ENCODE results near the gene SAMSN1. TPM values are rescaled to one million over a fixed set of nuclear protein-coding genes. Genes with fewer than 3 reads are reported as not detected.

The SAMSN1 gene
- total RNA-seq, 4 donors from 2014 or later = 0.29 to 3.0 (median 1.8) TPM

- Histone ChIP-seq H3K9me3 (no peaks in the 10 kb centered on the region), H3K4me3 (no peak overlapping the region), H3K4me1 (no peaks in the 10 kb centered on the region), H3K27me3 (no peaks in the 10 kb centered on the region), H3K36me3 (no peaks in the 10 kb centered on the region), H3K27ac (no peak overlapping the region)
- TF ChIP-seq POLR2A (IDR thresholded peaks at IDR 0.05) = no peak
- TF ChIP-seq, protein P1, sequence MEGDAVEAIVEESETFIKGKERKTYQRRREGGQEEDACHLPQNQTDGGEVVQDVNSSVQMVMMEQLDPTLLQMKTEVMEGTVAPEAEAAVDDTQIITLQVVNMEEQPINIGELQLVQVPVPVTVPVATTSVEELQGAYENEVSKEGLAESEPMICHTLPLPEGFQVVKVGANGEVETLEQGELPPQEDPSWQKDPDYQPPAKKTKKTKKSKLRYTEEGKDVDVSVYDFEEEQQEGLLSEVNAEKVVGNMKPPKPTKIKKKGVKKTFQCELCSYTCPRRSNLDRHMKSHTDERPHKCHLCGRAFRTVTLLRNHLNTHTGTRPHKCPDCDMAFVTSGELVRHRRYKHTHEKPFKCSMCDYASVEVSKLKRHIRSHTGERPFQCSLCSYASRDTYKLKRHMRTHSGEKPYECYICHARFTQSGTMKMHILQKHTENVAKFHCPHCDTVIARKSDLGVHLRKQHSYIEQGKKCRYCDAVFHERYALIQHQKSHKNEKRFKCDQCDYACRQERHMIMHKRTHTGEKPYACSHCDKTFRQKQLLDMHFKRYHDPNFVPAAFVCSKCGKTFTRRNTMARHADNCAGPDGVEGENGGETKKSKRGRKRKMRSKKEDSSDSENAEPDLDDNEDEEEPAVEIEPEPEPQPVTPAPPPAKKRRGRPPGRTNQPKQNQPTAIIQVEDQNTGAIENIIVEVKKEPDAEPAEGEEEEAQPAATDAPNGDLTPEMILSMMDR (IDR thresholded peaks at IDR 0.05) = no peak
- DNase-seq = no peak
- intact Hi-C loops (cut with DNase I; ENCODE audit: low total_unique reads) = no loop called here
Measured at GRCh38 chr21:14526836-14527695, 19.0 kb downstream of the SAMSN1 start.

GRCh38 chr21:14526199-14526598 lies 19.9 kb downstream of the SAMSN1 start:
- no peaks in the 10 kb centered on the region for H3K36me3 ChIP-seq
- H3K27me3 ChIP-seq = no peaks in the 10 kb centered on the region
- DNase-seq = no peak
- no peak overlapping the region for H3K27ac ChIP-seq
- H3K9me3 ChIP-seq = no peaks in the 10 kb centered on the region
- TF ChIP-seq, protein P1 (IDR thresholded peaks at IDR 0.05) = no peak
- TF ChIP-seq POLR2A (IDR thresholded peaks at IDR 0.05) = no peak
- no peaks in the 10 kb centered on the region for H3K4me1 ChIP-seq
- intact Hi-C loops (cut with DNase I; ENCODE audit: low total_unique reads) = no loop called here
- H3K4me3 ChIP-seq = no peak overlapping the region

GRCh38 chr21:14523234-14523633 lies 22.9 kb downstream of the SAMSN1 start:
- intact Hi-C loops (cut with DNase I; ENCODE audit: low total_unique reads) = no loop called here
- Histone ChIP-seq H3K4me1 (no peaks in the 10 kb centered on the region), H3K36me3 (no peaks in the 10 kb centered on the region), H3K4me3 (no peak overlapping the region), H3K27me3 (no peaks in the 10 kb centered on the region), H3K9me3 (no peaks in the 10 kb centered on the region), H3K27ac (no peak overlapping the region)
- TF ChIP-seq POLR2A (IDR thresholded peaks at IDR 0.05) = no peak
- TF ChIP-seq, protein P1 (IDR thresholded peaks at IDR 0.05) = no peak
- DNase-seq = no peak

DNA sequence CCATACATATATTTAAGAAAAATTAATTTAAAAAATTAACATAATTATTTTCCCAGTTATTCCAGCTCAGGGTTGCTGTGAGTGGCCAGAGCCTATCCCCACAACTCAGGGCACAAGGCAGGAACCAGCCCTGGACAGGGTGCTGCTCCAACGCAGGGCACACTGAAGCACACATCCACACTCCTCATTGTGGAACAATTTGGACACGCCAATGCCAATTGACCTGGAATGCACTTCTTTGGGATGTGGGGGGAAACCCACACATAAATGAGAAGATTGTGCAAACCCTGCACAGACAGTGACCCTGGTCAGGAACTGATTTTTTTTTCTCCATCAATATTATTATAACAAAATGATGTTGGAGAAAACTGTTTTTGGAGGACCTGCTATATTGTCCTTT lies 23.4 kb downstream of the SAMSN1 start:
- no peaks in the 10 kb centered on the region for H3K4me1 ChIP-seq
- no peaks in the 10 kb centered on the region for H3K27me3 ChIP-seq
- H3K4me3 ChIP-seq = no peak overlapping the region
- intact Hi-C loops (cut with DNase I; ENCODE audit: low total_unique reads) = no loop called here
- H3K27ac ChIP-seq = no peak overlapping the region
- H3K36me3 ChIP-seq = no peaks in the 10 kb centered on the region
- H3K9me3 ChIP-seq = no peaks in the 10 kb centered on the region
- no peak for DNase-seq
- no peak for TF ChIP-seq POLR2A (IDR thresholded peaks at IDR 0.05)
- TF ChIP-seq, protein P1 (IDR thresholded peaks at IDR 0.05) = no peak

- Histone ChIP-seq H3K27me3 (no peaks in the 10 kb centered on the region), H3K36me3 (no peaks in the 10 kb centered on the region), H3K4me1 (no peaks in the 10 kb centered on the region), H3K27ac (no peak overlapping the region), H3K9me3 (no peaks in the 10 kb centered on the region), H3K4me3 (no peak overlapping the region)
- intact Hi-C loops (cut with DNase I; ENCODE audit: low total_unique reads) = no loop called here
- DNase-seq = no peak
- TF ChIP-seq, protein P1 (IDR thresholded peaks at IDR 0.05) = no peak
- no peak for TF ChIP-seq POLR2A (IDR thresholded peaks at IDR 0.05)
Measured at GRCh38 chr21:14520535-14520934, 25.6 kb downstream of the SAMSN1 start.

Data from uterus (tissue), 4 donors.